Measurements from ENCODE around the gene GDF11.

The GDF11 gene

GRCh38 chr12:55742719-55743405 lies at the start of gene GDF11:
Gene GDF11, plus strand, starts transcription at chr12:55743122. Its CDS starts 195 bp downstream, at chr12:55743317.
- Histone ChIP-seq H3K27ac (peak within 1 kb of the TSS; percentile 19 to 94), H3K4me3 (peak within 1 kb of the TSS; percentile 81)
- DNase-seq (ENCODE audit: low spot score) = no peak
- TF ChIP-seq CTCF (IDR thresholded peaks at IDR 0.05) = no peak

- Histone ChIP-seq H3K4me3 (no peak overlapping the region), H3K27ac (no peak overlapping the region)
- DNase-seq (ENCODE audit: low spot score) = no peak
- TF ChIP-seq CTCF (IDR thresholded peaks at IDR 0.05) = no peak
Observed at GRCh38 chr12:55693323-55694187, 49.4 kb upstream of the GDF11 start.

- DNase-seq (ENCODE audit: low spot score) = no peak
- Histone ChIP-seq H3K27ac (peak overlapping the region in 1 of 2 donors; percentile 7), H3K4me3 (no peak overlapping the region)
- no peak for TF ChIP-seq CTCF (IDR thresholded peaks at IDR 0.05)
Observed at GRCh38 chr12:55694188-55694515, 48.8 kb upstream of the GDF11 start.

- peak overlapping the region in 1 of 2 donors; percentile 7 for H3K27ac ChIP-seq
- TF ChIP-seq CTCF (IDR thresholded peaks at IDR 0.05) = no peak
Observed at GRCh38 chr12:55694651-55695050, 48.3 kb upstream of the GDF11 start.

GRCh38 chr12:55695349-55695748 lies 47.6 kb upstream of the GDF11 start:
- DNase-seq (ENCODE audit: low spot score) = no peak
- TF ChIP-seq CTCF (IDR thresholded peaks at IDR 0.05) = no peak
- Histone ChIP-seq H3K27ac (no peak overlapping the region), H3K4me3 (no peak overlapping the region)

More at GRCh38 chr12:55694651-55695050, 48.3 kb upstream of the GDF11 start:
- no peak overlapping the region for H3K4me3 ChIP-seq
- DNase-seq (ENCODE audit: low spot score) = no peak

GRCh38 chr12:55696141-55696540 lies 46.8 kb upstream of the GDF11 start:
- DNase-seq (ENCODE audit: low spot score) = no peak

More at GRCh38 chr12:55696141-55696540, 46.8 kb upstream of the GDF11 start:
- Histone ChIP-seq H3K27ac (no peak overlapping the region), H3K4me3 (no peak overlapping the region)
- no peak for TF ChIP-seq CTCF (IDR thresholded peaks at IDR 0.05)
